ENCODE measurements around the gene MBD4. TPM values are rescaled to one million over a fixed set of nuclear protein-coding genes. Genes with fewer than 3 reads are reported as not detected.
A peak's percentile ranks its signal among the peaks of the same experiment; 100 is the strongest.

The MBD4 gene
- polyA plus RNA-seq, 4 donors, result 17.0 to 32.7 (median 22.5) TPM

GRCh38 chr3:129473067-129473768, 33.5 kb upstream of the MBD4 start:
- no peaks in the 10 kb centered on the region for H3K27me3 ChIP-seq (ENCODE audit: control insufficient read depth in 3 of 3, insufficient read depth in 3 of 3, low read length in 3 of 3)
- H3K9me3 ChIP-seq (ENCODE audit: control insufficient read depth in 2 of 2, insufficient read depth in 1 of 2, low read depth in 1 of 2, low read length in 1 of 2), result no peaks in the 10 kb centered on the region
- H3K4me3 ChIP-seq (ENCODE audit: low read depth in 1 of 3, low read length in 3 of 3), result no peak overlapping the region
- DNase-seq, result no peak
- no peak overlapping the region for H3K27ac ChIP-seq (ENCODE audit: low read depth in 1 of 3, low read length in 2 of 3)
- FAIRE-seq, result no peak
- H3K4me1 ChIP-seq (ENCODE audit: control insufficient read depth in 3 of 3, insufficient read depth in 2 of 3, low read depth in 1 of 3, low read length in 2 of 3), result peaks cover 5 to 17% (median 6%) of the 10 kb centered on the region in 3 donors
- H3K36me3 ChIP-seq (ENCODE audit: control insufficient read depth in 3 of 3, insufficient read depth in 2 of 3, low read depth in 1 of 3, low read length in 3 of 3), result peaks cover 0 to 31% (median 0%) of the 10 kb centered on the region in 3 donors
- WGBS, 3 donors, result 76 to 80% (median 79%) methylated on average over 4 of the region's 4 CpGs

DNA sequence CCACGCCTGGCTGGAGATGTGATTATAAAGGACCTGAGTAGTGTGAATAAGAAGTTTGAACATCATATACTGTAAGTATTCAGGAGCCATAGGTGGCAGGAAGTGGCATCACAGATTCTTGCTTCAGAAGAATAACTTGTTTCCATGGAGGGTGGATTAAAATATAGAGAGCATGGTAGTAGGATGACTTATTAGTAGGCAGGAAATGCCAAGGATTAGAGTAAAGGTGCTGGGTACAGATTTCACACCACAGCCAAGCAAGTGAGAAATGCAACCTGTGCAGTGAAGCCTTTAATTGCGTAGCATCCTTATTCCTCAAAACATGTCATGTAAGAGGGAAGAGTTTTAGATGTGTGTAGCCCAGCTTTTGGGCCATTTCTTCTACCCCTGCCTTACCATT, 31.1 kb upstream of the MBD4 start:
- FAIRE-seq, result no peak
- Histone ChIP-seq H3K4me3 (ENCODE audit: low read depth in 1 of 3, low read length in 3 of 3) (no peak overlapping the region), H3K27ac (ENCODE audit: low read depth in 1 of 3, low read length in 2 of 3) (no peak overlapping the region), H3K36me3 (ENCODE audit: control insufficient read depth in 3 of 3, insufficient read depth in 2 of 3, low read depth in 1 of 3, low read length in 3 of 3) (peaks cover 0 to 15% (median 0%) of the 10 kb centered on the region in 3 donors), H3K4me1 (ENCODE audit: control insufficient read depth in 3 of 3, insufficient read depth in 2 of 3, low read depth in 1 of 3, low read length in 2 of 3) (peaks cover 6 to 26% (median 9%) of the 10 kb centered on the region in 3 donors), H3K9me3 (ENCODE audit: control insufficient read depth in 2 of 2, insufficient read depth in 1 of 2, low read depth in 1 of 2, low read length in 1 of 2) (no peaks in the 10 kb centered on the region), H3K27me3 (ENCODE audit: control insufficient read depth in 3 of 3, insufficient read depth in 3 of 3, low read length in 3 of 3) (no peaks in the 10 kb centered on the region)
- 94 to 98% (median 94%) methylated on average over 2 of the region's 2 CpGs for WGBS, 3 donors
- DNase-seq, result no peak

GRCh38 chr3:129469026-129469425, 29.3 kb upstream of the MBD4 start:
- Histone ChIP-seq H3K4me3 (ENCODE audit: low read depth in 1 of 3, low read length in 3 of 3) (no peak overlapping the region), H3K27ac (ENCODE audit: low read depth in 1 of 3, low read length in 2 of 3) (peak overlapping the region; percentile 22 to 50 (median 45)), H3K27me3 (ENCODE audit: control insufficient read depth in 3 of 3, insufficient read depth in 3 of 3, low read length in 3 of 3) (no peaks in the 10 kb centered on the region), H3K4me1 (ENCODE audit: control insufficient read depth in 3 of 3, insufficient read depth in 2 of 3, low read depth in 1 of 3, low read length in 2 of 3) (peaks cover 6 to 26% (median 9%) of the 10 kb centered on the region in 3 donors), H3K36me3 (ENCODE audit: control insufficient read depth in 3 of 3, insufficient read depth in 2 of 3, low read depth in 1 of 3, low read length in 3 of 3) (peaks cover 0 to 12% (median 0%) of the 10 kb centered on the region in 3 donors), H3K9me3 (ENCODE audit: control insufficient read depth in 2 of 2, insufficient read depth in 1 of 2, low read depth in 1 of 2, low read length in 1 of 2) (no peaks in the 10 kb centered on the region)
- no peak for FAIRE-seq
- DNase-seq, result peak; percentile 59 to 90
- WGBS, 3 donors, result 10 to 52% (median 25%) methylated on average over 2 of the region's 2 CpGs

GRCh38 chr3:129467932-129468331, 28.2 kb upstream of the MBD4 start:
- no peaks in the 10 kb centered on the region for H3K27me3 ChIP-seq (ENCODE audit: control insufficient read depth in 3 of 3, insufficient read depth in 3 of 3, low read length in 3 of 3)
- peaks cover 6 to 26% (median 9%) of the 10 kb centered on the region in 3 donors for H3K4me1 ChIP-seq (ENCODE audit: control insufficient read depth in 3 of 3, insufficient read depth in 2 of 3, low read depth in 1 of 3, low read length in 2 of 3)
- no peak overlapping the region for H3K4me3 ChIP-seq (ENCODE audit: low read depth in 1 of 3, low read length in 3 of 3)
- FAIRE-seq (no peak), DNase-seq (peak; percentile 48 to 57)
- peaks cover 0 to 10% (median 0%) of the 10 kb centered on the region in 3 donors for H3K36me3 ChIP-seq (ENCODE audit: control insufficient read depth in 3 of 3, insufficient read depth in 2 of 3, low read depth in 1 of 3, low read length in 3 of 3)
- WGBS, 3 donors, result 24 to 58% (median 40%) methylated on average over 1 of the region's 1 CpG
- H3K9me3 ChIP-seq (ENCODE audit: control insufficient read depth in 2 of 2, insufficient read depth in 1 of 2, low read depth in 1 of 2, low read length in 1 of 2), result no peaks in the 10 kb centered on the region
- H3K27ac ChIP-seq (ENCODE audit: low read depth in 1 of 3, low read length in 2 of 3), result peak overlapping the region in 1 of 3 donors; percentile 50

- Histone ChIP-seq H3K4me3 (ENCODE audit: low read depth in 1 of 3, low read length in 3 of 3) (no peak overlapping the region), H3K4me1 (ENCODE audit: control insufficient read depth in 3 of 3, insufficient read depth in 2 of 3, low read depth in 1 of 3, low read length in 2 of 3) (peaks cover 3 to 32% (median 6%) of the 10 kb centered on the region in 3 donors), H3K9me3 (ENCODE audit: control insufficient read depth in 2 of 2, insufficient read depth in 1 of 2, low read depth in 1 of 2, low read length in 1 of 2) (no peaks in the 10 kb centered on the region), H3K36me3 (ENCODE audit: control insufficient read depth in 3 of 3, insufficient read depth in 2 of 3, low read depth in 1 of 3, low read length in 3 of 3) (peaks cover 0 to 9% (median 0%) of the 10 kb centered on the region in 3 donors), H3K27me3 (ENCODE audit: control insufficient read depth in 3 of 3, insufficient read depth in 3 of 3, low read length in 3 of 3) (no peaks in the 10 kb centered on the region), H3K27ac (ENCODE audit: low read depth in 1 of 3, low read length in 2 of 3) (no peak overlapping the region)
- DNase-seq (no peak), FAIRE-seq (no peak)
- WGBS, 3 donors, result 83 to 92% (median 92%) methylated on average over 4 of the region's 4 CpGs
These were observed 24.0 kb upstream of the MBD4 start for GRCh38 chr3:129463716-129464115.

DNA sequence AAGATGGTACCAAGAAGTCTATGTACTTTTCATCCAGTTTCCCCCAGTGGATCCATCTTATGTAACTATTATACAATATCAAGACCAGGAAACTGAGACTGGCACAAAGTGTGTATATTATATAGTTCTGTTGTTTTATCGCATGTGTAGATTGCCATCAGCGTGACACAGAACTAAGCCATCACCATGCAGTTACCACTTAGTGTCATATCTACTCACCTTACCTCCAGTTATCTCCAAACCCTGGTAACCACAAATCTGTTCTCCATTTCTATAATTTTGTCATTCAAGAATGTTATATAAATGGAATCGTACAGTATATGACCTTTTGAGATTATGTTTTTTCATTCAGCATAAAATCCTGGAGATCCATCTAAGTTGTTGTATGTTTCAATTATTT, 23.3 kb upstream of the MBD4 start:
- Histone ChIP-seq H3K4me3 (ENCODE audit: low read depth in 1 of 3, low read length in 3 of 3) (no peak overlapping the region), H3K4me1 (ENCODE audit: control insufficient read depth in 3 of 3, insufficient read depth in 2 of 3, low read depth in 1 of 3, low read length in 2 of 3) (peaks cover 0 to 25% (median 4%) of the 10 kb centered on the region in 3 donors), H3K9me3 (ENCODE audit: control insufficient read depth in 2 of 2, insufficient read depth in 1 of 2, low read depth in 1 of 2, low read length in 1 of 2) (no peaks in the 10 kb centered on the region), H3K27me3 (ENCODE audit: control insufficient read depth in 3 of 3, insufficient read depth in 3 of 3, low read length in 3 of 3) (no peaks in the 10 kb centered on the region), H3K36me3 (ENCODE audit: control insufficient read depth in 3 of 3, insufficient read depth in 2 of 3, low read depth in 1 of 3, low read length in 3 of 3) (peaks cover 0 to 9% (median 0%) of the 10 kb centered on the region in 3 donors), H3K27ac (ENCODE audit: low read depth in 1 of 3, low read length in 2 of 3) (no peak overlapping the region)
- FAIRE-seq, result no peak
- no peak for DNase-seq
- WGBS, 3 donors, result 93 to 96% (median 96%) methylated on average over 3 of the region's 3 CpGs

GRCh38 chr3:129462361-129462968, 22.7 kb upstream of the MBD4 start:
- no peak for FAIRE-seq
- WGBS, 3 donors, result 50 to 75% (median 59%) methylated on average over 3 of the region's 3 CpGs
- Histone ChIP-seq H3K27me3 (ENCODE audit: control insufficient read depth in 3 of 3, insufficient read depth in 3 of 3, low read length in 3 of 3) (no peaks in the 10 kb centered on the region), H3K27ac (ENCODE audit: low read depth in 1 of 3, low read length in 2 of 3) (peak overlapping the region in 1 of 3 donors; percentile 67), H3K9me3 (ENCODE audit: control insufficient read depth in 2 of 2, insufficient read depth in 1 of 2, low read depth in 1 of 2, low read length in 1 of 2) (no peaks in the 10 kb centered on the region), H3K36me3 (ENCODE audit: control insufficient read depth in 3 of 3, insufficient read depth in 2 of 3, low read depth in 1 of 3, low read length in 3 of 3) (peaks cover 0 to 9% (median 0%) of the 10 kb centered on the region in 3 donors), H3K4me1 (ENCODE audit: control insufficient read depth in 3 of 3, insufficient read depth in 2 of 3, low read depth in 1 of 3, low read length in 2 of 3) (peaks cover 0 to 20% (median 0%) of the 10 kb centered on the region in 3 donors), H3K4me3 (ENCODE audit: low read depth in 1 of 3, low read length in 3 of 3) (no peak overlapping the region)
- peak; percentile 63 to 70 for DNase-seq

GRCh38 chr3:129461461-129462146, 21.9 kb upstream of the MBD4 start:
- peaks cover 0 to 18% (median 0%) of the 10 kb centered on the region in 3 donors for H3K4me1 ChIP-seq (ENCODE audit: control insufficient read depth in 3 of 3, insufficient read depth in 2 of 3, low read depth in 1 of 3, low read length in 2 of 3)
- 85 to 94% (median 88%) methylated on average over 6 of the region's 6 CpGs for WGBS, 3 donors
- DNase-seq (peak in 1 of 2 donors; percentile 42), FAIRE-seq (no peak)
- peak overlapping the region in 1 of 3 donors; percentile 67 for H3K27ac ChIP-seq (ENCODE audit: low read depth in 1 of 3, low read length in 2 of 3)
- H3K36me3 ChIP-seq (ENCODE audit: control insufficient read depth in 3 of 3, insufficient read depth in 2 of 3, low read depth in 1 of 3, low read length in 3 of 3), result peaks cover 0 to 9% (median 0%) of the 10 kb centered on the region in 3 donors
- no peaks in the 10 kb centered on the region for H3K27me3 ChIP-seq (ENCODE audit: control insufficient read depth in 3 of 3, insufficient read depth in 3 of 3, low read length in 3 of 3)
- no peaks in the 10 kb centered on the region for H3K9me3 ChIP-seq (ENCODE audit: control insufficient read depth in 2 of 2, insufficient read depth in 1 of 2, low read depth in 1 of 2, low read length in 1 of 2)
- no peak overlapping the region for H3K4me3 ChIP-seq (ENCODE audit: low read depth in 1 of 3, low read length in 3 of 3)
